ENCODE data around the gene TGFB3.

DNA sequence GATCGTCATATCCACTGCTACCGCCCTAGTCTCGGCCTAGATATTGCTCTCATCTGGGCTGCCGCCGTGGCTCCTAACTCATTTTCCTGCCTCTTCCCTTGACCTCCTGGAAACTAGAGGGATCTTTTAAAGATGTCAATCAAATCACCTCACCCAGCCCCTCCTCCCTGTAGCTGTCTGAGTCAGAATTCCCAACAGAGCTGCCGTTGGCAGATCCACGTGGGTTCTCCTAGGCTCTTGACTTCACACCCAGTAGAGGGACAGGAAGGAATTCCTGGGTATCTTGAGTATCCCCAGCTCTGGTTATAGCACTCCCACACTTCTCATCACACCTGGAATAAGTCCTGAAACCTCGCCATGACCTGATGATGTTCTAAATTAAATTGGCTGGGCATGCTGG, 11.9 kb downstream of the TGFB3 start:
- TF ChIP-seq, protein P1, sequence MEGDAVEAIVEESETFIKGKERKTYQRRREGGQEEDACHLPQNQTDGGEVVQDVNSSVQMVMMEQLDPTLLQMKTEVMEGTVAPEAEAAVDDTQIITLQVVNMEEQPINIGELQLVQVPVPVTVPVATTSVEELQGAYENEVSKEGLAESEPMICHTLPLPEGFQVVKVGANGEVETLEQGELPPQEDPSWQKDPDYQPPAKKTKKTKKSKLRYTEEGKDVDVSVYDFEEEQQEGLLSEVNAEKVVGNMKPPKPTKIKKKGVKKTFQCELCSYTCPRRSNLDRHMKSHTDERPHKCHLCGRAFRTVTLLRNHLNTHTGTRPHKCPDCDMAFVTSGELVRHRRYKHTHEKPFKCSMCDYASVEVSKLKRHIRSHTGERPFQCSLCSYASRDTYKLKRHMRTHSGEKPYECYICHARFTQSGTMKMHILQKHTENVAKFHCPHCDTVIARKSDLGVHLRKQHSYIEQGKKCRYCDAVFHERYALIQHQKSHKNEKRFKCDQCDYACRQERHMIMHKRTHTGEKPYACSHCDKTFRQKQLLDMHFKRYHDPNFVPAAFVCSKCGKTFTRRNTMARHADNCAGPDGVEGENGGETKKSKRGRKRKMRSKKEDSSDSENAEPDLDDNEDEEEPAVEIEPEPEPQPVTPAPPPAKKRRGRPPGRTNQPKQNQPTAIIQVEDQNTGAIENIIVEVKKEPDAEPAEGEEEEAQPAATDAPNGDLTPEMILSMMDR (IDR thresholded peaks at IDR 0.05 in 2 of 3, conservative IDR thresholded peaks at IDR 0.05 in 1 of 3; ENCODE audit: borderline replicate concordance in 1 of 3, insufficient read depth in 1 of 3, low read depth in 2 of 3, low read length in 2 of 3): no peak
- TF ChIP-seq EZH2 (IDR thresholded peaks at IDR 0.05): no peak
- TF ChIP-seq, protein P2, sequence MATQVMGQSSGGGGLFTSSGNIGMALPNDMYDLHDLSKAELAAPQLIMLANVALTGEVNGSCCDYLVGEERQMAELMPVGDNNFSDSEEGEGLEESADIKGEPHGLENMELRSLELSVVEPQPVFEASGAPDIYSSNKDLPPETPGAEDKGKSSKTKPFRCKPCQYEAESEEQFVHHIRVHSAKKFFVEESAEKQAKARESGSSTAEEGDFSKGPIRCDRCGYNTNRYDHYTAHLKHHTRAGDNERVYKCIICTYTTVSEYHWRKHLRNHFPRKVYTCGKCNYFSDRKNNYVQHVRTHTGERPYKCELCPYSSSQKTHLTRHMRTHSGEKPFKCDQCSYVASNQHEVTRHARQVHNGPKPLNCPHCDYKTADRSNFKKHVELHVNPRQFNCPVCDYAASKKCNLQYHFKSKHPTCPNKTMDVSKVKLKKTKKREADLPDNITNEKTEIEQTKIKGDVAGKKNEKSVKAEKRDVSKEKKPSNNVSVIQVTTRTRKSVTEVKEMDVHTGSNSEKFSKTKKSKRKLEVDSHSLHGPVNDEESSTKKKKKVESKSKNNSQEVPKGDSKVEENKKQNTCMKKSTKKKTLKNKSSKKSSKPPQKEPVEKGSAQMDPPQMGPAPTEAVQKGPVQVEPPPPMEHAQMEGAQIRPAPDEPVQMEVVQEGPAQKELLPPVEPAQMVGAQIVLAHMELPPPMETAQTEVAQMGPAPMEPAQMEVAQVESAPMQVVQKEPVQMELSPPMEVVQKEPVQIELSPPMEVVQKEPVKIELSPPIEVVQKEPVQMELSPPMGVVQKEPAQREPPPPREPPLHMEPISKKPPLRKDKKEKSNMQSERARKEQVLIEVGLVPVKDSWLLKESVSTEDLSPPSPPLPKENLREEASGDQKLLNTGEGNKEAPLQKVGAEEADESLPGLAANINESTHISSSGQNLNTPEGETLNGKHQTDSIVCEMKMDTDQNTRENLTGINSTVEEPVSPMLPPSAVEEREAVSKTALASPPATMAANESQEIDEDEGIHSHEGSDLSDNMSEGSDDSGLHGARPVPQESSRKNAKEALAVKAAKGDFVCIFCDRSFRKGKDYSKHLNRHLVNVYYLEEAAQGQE (IDR thresholded peaks at IDR 0.05; ENCODE audit: low read depth): no peak
- no peak for TF ChIP-seq JUND (IDR thresholded peaks at IDR 0.05)
- TF ChIP-seq RAD21 (IDR thresholded peaks at IDR 0.05; ENCODE audit: low read depth): no peak
- TF ChIP-seq ZNF274 (IDR thresholded peaks at IDR 0.05; ENCODE audit: low read depth, low read length): no peak
- TF ChIP-seq, protein P3, sequence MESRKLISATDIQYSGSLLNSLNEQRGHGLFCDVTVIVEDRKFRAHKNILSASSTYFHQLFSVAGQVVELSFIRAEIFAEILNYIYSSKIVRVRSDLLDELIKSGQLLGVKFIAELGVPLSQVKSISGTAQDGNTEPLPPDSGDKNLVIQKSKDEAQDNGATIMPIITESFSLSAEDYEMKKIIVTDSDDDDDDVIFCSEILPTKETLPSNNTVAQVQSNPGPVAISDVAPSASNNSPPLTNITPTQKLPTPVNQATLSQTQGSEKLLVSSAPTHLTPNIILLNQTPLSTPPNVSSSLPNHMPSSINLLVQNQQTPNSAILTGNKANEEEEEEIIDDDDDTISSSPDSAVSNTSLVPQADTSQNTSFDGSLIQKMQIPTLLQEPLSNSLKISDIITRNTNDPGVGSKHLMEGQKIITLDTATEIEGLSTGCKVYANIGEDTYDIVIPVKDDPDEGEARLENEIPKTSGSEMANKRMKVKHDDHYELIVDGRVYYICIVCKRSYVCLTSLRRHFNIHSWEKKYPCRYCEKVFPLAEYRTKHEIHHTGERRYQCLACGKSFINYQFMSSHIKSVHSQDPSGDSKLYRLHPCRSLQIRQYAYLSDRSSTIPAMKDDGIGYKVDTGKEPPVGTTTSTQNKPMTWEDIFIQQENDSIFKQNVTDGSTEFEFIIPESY (IDR thresholded peaks at IDR 0.05; ENCODE audit: extremely low read depth, insufficient replicate concordance, low read length): no peak
- no peak for TF ChIP-seq POLR2A (IDR thresholded peaks at IDR 0.05; ENCODE audit: borderline replicate concordance, extremely low read depth, insufficient read depth, insufficient read length)
- TF ChIP-seq EZH2phosphoT487 (IDR thresholded peaks at IDR 0.05; ENCODE audit: borderline replicate concordance): no peak
- TF ChIP-seq POLR2AphosphoS5 (IDR thresholded peaks at IDR 0.05; ENCODE audit: low read depth, low read length): no peak
- TF ChIP-seq SIN3A (IDR thresholded peaks at IDR 0.05; ENCODE audit: low read depth): no peak
- TF ChIP-seq CEBPB (IDR thresholded peaks at IDR 0.05; ENCODE audit: low read depth): no peak
- TF ChIP-seq ELF1 (IDR thresholded peaks at IDR 0.05; ENCODE audit: borderline replicate concordance, low read depth): no peak
